HEK293 (cell line): ENCODE data around the gene SYCP3.

Experiments
- CTCF ChIA-PET: fragments of 350-600 bp; formaldehyde crosslinking; extraction: SDS; loops from one replicate; lab custom pipeline; 2021; ENCODE audit warnings: antibody characterized with exemption; lab: Yijun Ruan, JAX
- POLR2A ChIA-PET: fragments of 300-600 bp; formaldehyde crosslinking; extraction: SDS; loops from one replicate; lab custom pipeline; 2020; ENCODE audit warnings: antibody characterized with exemption, inconsistent platforms; lab: Yijun Ruan, JAX
- H3K27ac ChIP-seq: fragments of 200-500 bp; sonication (Bioruptor generic); 2 replicates; pipeline ENCODE4 v1.5.1; 2014; ENCODE audit warnings: low read depth, low read length, control low read depth, inconsistent platforms; ENCODE audit errors: extremely low read depth
- H3K36me3 ChIP-seq, 2 experiments: fragments of 200-500 bp in 1 of 2; sonication (Bioruptor generic) in 1 of 2; 1 replicate in 1 of 2; 2 replicates in 1 of 2; pipeline ENCODE4 v1.5.1; 2014 to 2017; ENCODE audit warnings: inconsistent platforms in 2 of 2, low read length in 2 of 2; ENCODE audit not compliant: control insufficient read depth in 2 of 2, insufficient read depth in 1 of 2
- H3K4me1 ChIP-seq: fragments of 200-500 bp; sonication (Bioruptor generic); 2 replicates; pipeline ENCODE4 v1.5.1; 2014; ENCODE audit warnings: mild to moderate bottlenecking, low read length, inconsistent platforms; ENCODE audit not compliant: control insufficient read depth, insufficient read depth
- H3K4me3 ChIP-seq: 2 replicates; pipeline ENCODE4 v1.5.1; 2011; ENCODE audit warnings: low read depth, mild to moderate bottlenecking, control low read depth, low read length, moderate library complexity
- H3K9me3 ChIP-seq: fragments of 200-500 bp; sonication (Bioruptor generic); 2 replicates; pipeline ENCODE4 v1.5.1; 2014; ENCODE audit warnings: low read depth, low read length, inconsistent platforms; ENCODE audit not compliant: control insufficient read depth, insufficient read depth
- KLF8 ChIP-seq: fragments of 450-650 bp; formaldehyde crosslinking; IDR thresholded peaks from 2 replicates; pipeline ENCODE4 v1.5.1; 2016; ENCODE audit warnings: missing biosample characterization, missing genetic modification characterization
- PRDM1 ChIP-seq: fragments of 450-650 bp; formaldehyde crosslinking; IDR thresholded peaks from 2 replicates; pipeline ENCODE4; 2016; ENCODE audit warnings: missing biosample characterization, missing genetic modification characterization
- SETDB1 ChIP-seq: IDR thresholded peaks from one replicate; pipeline ENCODE4 v1.6.1; 2017; ENCODE audit warnings: mild to moderate bottlenecking, low read length, moderate library complexity, mixed read lengths; ENCODE audit not compliant: insufficient read length
- ZBTB1 ChIP-seq: fragments of 450-650 bp; formaldehyde crosslinking; IDR thresholded peaks from 2 replicates; pipeline ENCODE4 v1.5.1; 2016; ENCODE audit warnings: missing biosample characterization, missing genetic modification characterization
- ZIC2 ChIP-seq: fragments of 450-650 bp; formaldehyde crosslinking; IDR thresholded peaks from 2 replicates; pipeline ENCODE4 v1.5.1; 2016; ENCODE audit warnings: missing biosample characterization, missing genetic modification characterization
- ZNF121 ChIP-seq: fragments of 450-650 bp; formaldehyde crosslinking; IDR thresholded peaks from 2 replicates; pipeline ENCODE4 v1.5.1; 2016; ENCODE audit warnings: missing biosample characterization, missing genetic modification characterization
- ZNF16 ChIP-seq: fragments of 450-650 bp; formaldehyde crosslinking; IDR thresholded peaks from 2 replicates; pipeline ENCODE4 v1.5.1; 2016; ENCODE audit warnings: low read depth, missing biosample characterization, missing genetic modification characterization
- ZNF341 ChIP-seq: fragments of 450-650 bp; formaldehyde crosslinking; IDR thresholded peaks from 2 replicates; pipeline ENCODE4; 2016; ENCODE audit warnings: low read depth, missing biosample characterization, missing genetic modification characterization
- ZNF394 ChIP-seq: fragments of 450-650 bp; formaldehyde crosslinking; IDR thresholded peaks from 2 replicates; pipeline ENCODE4 v1.5.1; 2016; ENCODE audit warnings: missing biosample characterization, missing genetic modification characterization, mild to moderate bottlenecking, moderate library complexity, borderline replicate concordance
- ZNF529 ChIP-seq: fragments of 450-650 bp; formaldehyde crosslinking; IDR thresholded peaks from 2 replicates; pipeline ENCODE4 v1.5.1; 2017; ENCODE audit warnings: missing genetic modification characterization, missing biosample characterization; ENCODE audit not compliant: insufficient replicate concordance
- ZNF544 ChIP-seq: fragments of 450-650 bp; formaldehyde crosslinking; IDR thresholded peaks from 2 replicates; pipeline ENCODE4 v1.5.0; 2017; ENCODE audit warnings: missing biosample characterization, missing genetic modification characterization
- ZNF561 ChIP-seq: fragments of 450-650 bp; IDR thresholded peaks from 2 replicates; pipeline ENCODE4 v1.5.1; 2018; ENCODE audit warnings: missing biosample characterization, missing genetic modification characterization, borderline replicate concordance
- ZNF670 ChIP-seq: fragments of 450-650 bp; formaldehyde crosslinking; IDR thresholded peaks from 2 replicates; pipeline ENCODE4 v1.5.1; 2016; ENCODE audit warnings: missing biosample characterization, missing genetic modification characterization, low read depth
- TF ChIP-seq, protein P1 (sequence below): fragments of 450-650 bp; formaldehyde crosslinking; IDR thresholded peaks from 2 replicates; pipeline ENCODE4 v1.5.1; 2016; ENCODE audit warnings: missing biosample characterization, missing genetic modification characterization
- TF ChIP-seq, protein P2 (sequence below): fragments of 450-650 bp; formaldehyde crosslinking; IDR thresholded peaks from 2 replicates; pipeline ENCODE4 v1.5.1; 2016; ENCODE audit warnings: missing biosample characterization, missing genetic modification characterization
- TF ChIP-seq, protein P3 (sequence below): fragments of 450-650 bp; formaldehyde crosslinking; IDR thresholded peaks from 2 replicates; pipeline ENCODE4 v1.5.1; 2016; ENCODE audit warnings: missing biosample characterization, missing genetic modification characterization

SYCP3 gene

DNA sequence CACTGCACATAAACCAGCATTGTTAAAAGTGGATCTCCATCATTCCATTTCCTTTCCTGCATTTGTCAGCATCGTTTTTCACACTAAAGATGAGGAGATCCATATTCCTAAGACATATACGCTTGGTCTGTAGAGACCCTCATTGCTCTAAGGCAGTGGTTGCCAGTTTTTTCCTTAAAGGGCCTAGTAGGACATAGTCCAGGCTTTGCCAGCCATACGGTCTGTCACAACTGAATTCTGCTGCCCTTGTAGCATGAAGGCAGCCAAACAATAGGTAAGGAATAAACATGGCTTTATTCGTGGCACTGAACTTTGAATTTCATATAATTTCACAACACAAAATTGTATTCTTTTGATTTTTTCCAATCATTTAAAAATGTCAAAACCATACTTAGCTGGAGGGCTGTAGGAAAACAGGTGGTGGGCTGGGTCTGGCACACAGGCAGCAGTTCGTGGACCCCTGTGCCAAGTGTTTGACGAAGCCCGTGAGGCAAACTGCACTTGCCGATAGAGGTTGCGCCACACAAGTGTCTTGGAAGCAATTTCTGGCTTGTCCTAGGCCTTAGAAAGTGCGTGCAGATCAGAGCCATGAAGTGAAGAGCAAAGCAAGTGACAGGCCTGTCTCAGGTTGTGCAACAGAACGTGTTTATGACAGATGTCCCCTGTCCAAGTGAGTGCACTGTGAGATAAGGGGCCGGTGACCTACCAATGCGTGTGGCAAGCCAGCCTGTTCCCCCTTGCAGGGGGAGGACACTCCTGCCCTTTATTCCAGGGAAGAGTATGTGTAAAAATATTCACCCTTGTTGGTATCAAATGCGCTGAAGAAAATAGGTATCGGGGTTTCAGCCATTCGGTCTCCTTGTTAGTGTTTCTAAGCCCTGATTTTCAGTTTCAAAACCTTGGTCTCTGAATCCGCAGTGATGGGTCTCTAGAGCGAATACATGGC, 42.7 kb downstream of the SYCP3 start:
- no peaks in the 10 kb centered on the region for H3K36me3 ChIP-seq
- no peaks in the 10 kb centered on the region for H3K9me3 ChIP-seq
- 0 out of 2 replicates have a peak, but pooled peaks cover 4% of the 10 kb centered on the region for H3K4me1 ChIP-seq
- ChIA-PET CTCF (no interaction called here), POLR2A (no interaction called here)
- TF ChIP-seq ZIC2, result no peak
- TF ChIP-seq PRDM1 (tag by site-specific recombination), result peak; percentile 53
- no peak for TF ChIP-seq ZNF16 (tag by site-specific recombination)
- TF ChIP-seq, protein P1, sequence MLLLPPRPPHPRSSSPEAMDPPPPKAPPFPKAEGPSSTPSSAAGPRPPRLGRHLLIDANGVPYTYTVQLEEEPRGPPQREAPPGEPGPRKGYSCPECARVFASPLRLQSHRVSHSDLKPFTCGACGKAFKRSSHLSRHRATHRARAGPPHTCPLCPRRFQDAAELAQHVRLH (tag by site-specific recombination), result no peak
- H3K27ac ChIP-seq, result peak overlapping the region; percentile 65; the same call in 1 of the 2 replicates
- peak overlapping the region; percentile 69 for H3K4me3 ChIP-seq

DNA sequence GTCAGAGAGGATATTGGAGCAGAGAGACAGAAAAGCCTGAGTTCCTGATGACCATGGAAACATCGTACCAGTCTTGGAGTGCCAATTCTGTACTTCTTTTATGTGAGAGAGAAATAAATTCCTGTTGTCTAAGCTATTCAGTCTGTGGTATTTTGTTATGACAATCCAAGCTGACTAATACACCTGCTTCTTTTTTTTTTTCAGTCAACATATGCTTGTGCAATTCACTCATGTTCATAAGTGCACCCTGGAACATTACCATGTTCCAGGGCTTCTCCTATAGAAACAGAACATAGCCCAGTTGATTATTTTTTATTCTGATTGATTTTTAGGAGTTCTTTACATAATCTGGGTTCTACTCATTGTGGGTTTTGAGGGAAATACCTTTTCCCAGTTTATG, 43.6 kb downstream of the SYCP3 start:
- Histone ChIP-seq H3K36me3 (no peaks in the 10 kb centered on the region), H3K4me3 (no peak overlapping the region), H3K27ac (no peak overlapping the region)
- TF ChIP-seq ZBTB1 (tag by site-specific recombination), result no peak
- TF ChIP-seq, all 188 proteins: peak for 0
- Histone ChIP-seq H3K4me1 (0 out of 2 replicates have a peak, but pooled peaks cover 4% of the 10 kb centered on the region), H3K9me3 (no peaks in the 10 kb centered on the region)
- ChIA-PET POLR2A (no interaction called here), CTCF (no interaction called here)

DNA sequence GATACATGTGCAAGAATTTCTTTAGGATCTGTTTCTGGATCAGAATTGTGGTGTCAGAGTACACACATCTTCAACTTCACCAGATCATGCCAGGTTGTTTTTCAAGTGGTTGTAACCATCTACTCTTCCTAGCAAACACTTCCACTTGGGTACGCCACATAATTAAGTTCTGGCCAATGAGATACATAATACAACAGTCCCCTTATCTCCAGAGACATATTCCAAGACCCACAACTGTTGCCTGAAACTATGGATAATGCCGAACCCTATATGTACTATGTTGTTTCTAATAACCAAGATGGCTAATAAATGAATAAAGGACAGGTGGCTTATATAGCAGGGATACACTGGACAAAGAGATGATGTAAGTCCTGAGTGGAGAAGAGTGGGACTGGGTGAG, 44.3 kb downstream of the SYCP3 start:
- ChIA-PET POLR2A (no interaction called here), CTCF (no interaction called here)

DNA sequence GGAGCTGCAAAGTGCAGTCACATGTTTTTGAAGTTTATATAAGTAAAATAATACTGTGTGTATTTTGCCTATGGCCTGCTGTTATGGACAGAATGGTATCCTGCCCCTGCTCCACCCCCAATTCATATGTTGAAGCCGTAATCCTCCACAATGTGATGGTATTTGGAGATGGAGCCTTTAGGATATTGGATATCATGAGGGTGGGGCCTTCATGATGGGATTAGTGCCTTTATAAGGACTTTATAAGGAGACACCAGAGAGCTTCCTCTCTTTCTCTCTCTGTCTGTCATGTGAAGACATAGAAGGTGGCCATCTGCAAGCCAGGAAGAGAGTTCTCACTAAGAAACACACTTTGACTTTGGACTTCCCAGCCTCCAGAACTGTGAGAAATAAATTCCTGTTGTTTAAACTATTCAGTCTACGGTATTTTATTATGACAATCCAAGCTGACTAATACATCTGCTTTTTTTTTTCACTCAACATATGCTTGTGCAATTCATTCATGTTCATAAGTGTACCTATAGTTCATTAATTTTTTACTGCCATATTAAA, 44.9 kb downstream of the SYCP3 start:
- Histone ChIP-seq H3K36me3 (no peaks in the 10 kb centered on the region), H3K9me3 (no peaks in the 10 kb centered on the region), H3K4me1 (no peaks in the 10 kb centered on the region), H3K27ac (no peak overlapping the region), H3K4me3 (no peak overlapping the region)
- peak; percentile 24 for TF ChIP-seq SETDB1
- no peak for TF ChIP-seq KLF8
- ChIA-PET CTCF (interaction anchor here (0.8 kb wide), 1 partner anchor 25 kb away, joined by 3 read pairs; no protein-coding TSS in a partner anchor), POLR2A (no interaction called here)

More for the DNA sequence above, 44.3 kb downstream of the SYCP3 start:
- 0 out of 2 replicates have a peak, but pooled peaks cover 4% of the 10 kb centered on the region for H3K4me1 ChIP-seq
- no peak overlapping the region for H3K4me3 ChIP-seq
- H3K9me3 ChIP-seq, result no peaks in the 10 kb centered on the region
- no peak overlapping the region for H3K27ac ChIP-seq
- no peaks in the 10 kb centered on the region for H3K36me3 ChIP-seq
- TF ChIP-seq, protein P2, sequence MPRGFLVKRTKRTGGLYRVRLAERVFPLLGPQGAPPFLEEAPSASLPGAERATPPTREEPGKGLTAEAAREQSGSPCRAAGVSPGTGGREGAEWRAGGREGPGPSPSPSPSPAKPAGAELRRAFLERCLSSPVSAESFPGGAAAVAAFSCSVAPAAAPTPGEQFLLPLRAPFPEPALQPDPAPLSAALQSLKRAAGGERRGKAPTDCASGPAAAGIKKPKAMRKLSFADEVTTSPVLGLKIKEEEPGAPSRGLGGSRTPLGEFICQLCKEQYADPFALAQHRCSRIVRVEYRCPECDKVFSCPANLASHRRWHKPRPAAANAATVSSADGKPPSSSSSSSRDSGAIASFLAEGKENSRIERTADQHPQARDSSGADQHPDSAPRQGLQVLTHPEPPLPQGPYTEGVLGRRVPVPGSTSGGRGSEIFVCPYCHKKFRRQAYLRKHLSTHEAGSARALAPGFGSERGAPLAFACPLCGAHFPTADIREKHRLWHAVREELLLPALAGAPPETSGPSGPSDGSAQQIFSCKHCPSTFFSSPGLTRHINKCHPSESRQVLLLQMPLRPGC (tag by site-specific recombination), result no peak
- TF ChIP-seq, protein P3, sequence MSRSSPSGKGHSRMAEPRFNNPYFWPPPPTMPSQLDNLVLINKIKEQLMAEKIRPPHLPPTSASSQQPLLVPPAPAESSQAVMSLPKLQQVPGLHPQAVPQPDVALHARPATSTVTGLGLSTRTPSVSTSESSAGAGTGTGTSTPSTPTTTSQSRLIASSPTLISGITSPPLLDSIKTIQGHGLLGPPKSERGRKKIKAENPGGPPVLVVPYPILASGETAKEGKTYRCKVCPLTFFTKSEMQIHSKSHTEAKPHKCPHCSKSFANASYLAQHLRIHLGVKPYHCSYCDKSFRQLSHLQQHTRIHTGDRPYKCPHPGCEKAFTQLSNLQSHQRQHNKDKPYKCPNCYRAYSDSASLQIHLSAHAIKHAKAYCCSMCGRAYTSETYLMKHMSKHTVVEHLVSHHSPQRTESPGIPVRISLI (tag by site-specific recombination), result no peak
- TF ChIP-seq ZNF394 (tag by site-specific recombination) (no peak), ZNF529 (no peak), ZNF544 (tag by site-specific recombination) (no peak), ZNF561 (tag by site-specific recombination) (no peak), ZNF121 (tag by site-specific recombination) (no peak), ZNF670 (tag by site-specific recombination) (no peak), ZNF341 (tag by site-specific recombination) (no peak)
